K562 (cell line): ENCODE results near the gene MCCD1. TPM values are rescaled to one million over a fixed set of nuclear protein-coding genes. Genes with fewer than 3 reads are reported as not detected.

Source experiments
- BCLAF1 ChIP-seq, 2 experiments: fragments of 450-650 bp in 1 of 2; IDR thresholded peaks; 2 replicates each; pipeline ENCODE4 v1.6.1; 2011 to 2017; ENCODE audit warnings: low read depth in 2 of 2, antibody characterized with exemption in 1 of 2, borderline replicate concordance in 1 of 2, low read length in 1 of 2, mild to moderate bottlenecking in 1 of 2, mixed read lengths in 1 of 2; ENCODE audit not compliant: control insufficient read depth in 1 of 2
- CLOCK ChIP-seq: fragments of 250-450 bp; sonication (Bioruptor Pico); IDR thresholded peaks from 2 replicates; pipeline ENCODE4 v1.4.0; 2020; ENCODE audit warnings: mild to moderate bottlenecking, moderate library complexity, borderline replicate concordance
- FOXM1 ChIP-seq, 2 experiments: fragments of 450-650 bp in 1 of 2; sonication (generic) in 1 of 2; formaldehyde crosslinking in 1 of 2; IDR thresholded peaks; 2 replicates each; pipeline versions ENCODE4 v1.6.1 to v1.9.0; 2017 to 2022; ENCODE audit warnings: low read depth in 2 of 2, mild to moderate bottlenecking in 2 of 2, missing genetic modification reagents in 1 of 2, moderate library complexity in 1 of 2
- HDAC3 ChIP-seq: fragments of 450-650 bp; IDR thresholded peaks from 2 replicates; pipeline ENCODE4 v1.6.1; 2018; ENCODE audit warnings: borderline replicate concordance, mild to moderate bottlenecking, moderate library complexity; ENCODE audit not compliant: partially characterized antibody
- POLR2AphosphoS5 ChIP-seq: IDR thresholded peaks from 2 replicates; pipeline ENCODE4 v1.6.1; 2011; ENCODE audit warnings: mild to moderate bottlenecking, low read depth, low read length, moderate library complexity; ENCODE audit not compliant: control insufficient read depth, insufficient read depth
- RB1 ChIP-seq: fragments of 450-650 bp; IDR thresholded peaks from 2 replicates; pipeline ENCODE4 v1.6.1; 2017; ENCODE audit warnings: low read depth, mild to moderate bottlenecking
- RNF2 ChIP-seq: sonication (generic); IDR thresholded peaks from 2 replicates; pipeline ENCODE4 v1.6.1; 2016
- SUPT5H ChIP-seq: fragments of 450-650 bp; IDR thresholded peaks from 2 replicates; pipeline ENCODE4 v1.6.1; 2016
- TCF7L2 ChIP-seq: fragments of 150-350 bp; IDR thresholded peaks from 2 replicates; pipeline ENCODE4 v1.6.1; 2016; ENCODE audit warnings: low read depth, mild to moderate bottlenecking, low read length, moderate library complexity
- ZNF140 ChIP-seq: fragments of 250-450 bp; sonication (Bioruptor Pico); IDR thresholded peaks from 2 replicates; pipeline ENCODE4 v1.8.0; 2021; ENCODE audit warnings: moderate library complexity, mild to moderate bottlenecking, inconsistent platforms
- ZNF143 ChIP-seq: sonication (generic); formaldehyde crosslinking; IDR thresholded peaks from 2 replicates; pipeline ENCODE4 v1.9.0; 2022; ENCODE audit warnings: mild to moderate bottlenecking, missing genetic modification reagents
- ZNF407 ChIP-seq: fragments of 450-650 bp; IDR thresholded peaks from 2 replicates; pipeline ENCODE4 v1.6.1; 2016; ENCODE audit warnings: low read depth
- polyA plus RNA-seq, 8 experiments: library from polyadenylated mRNA; depleted of rRNA in 4 of 8; stranded (reverse) in 5 of 8; unstranded in 3 of 8; fragments of >200 nt; fragmentation: Nextera tagmentation in 2 of 8; fragmentation: Illumina TruSeq in 1 of 8; extraction: Ambion mirVana in 2 of 8; extraction: Trizol in 1 of 8; gene quantifications; 2 replicates each; pipeline versions ENCODE4 v1.2.1 to v1.2.3, GENCODE V29; 2011 to 2014; ENCODE audit warnings: inconsistent platforms in 1 of 8, missing spikeins in 1 of 8
- total RNA-seq, 7 experiments: library from RNA; depleted of rRNA in 6 of 7; stranded (reverse); fragments of >200 nt in 6 of 7; fragmentation: Illumina TruSeq in 2 of 7; extraction: Trizol in 2 of 7; gene quantifications; 2 replicates each; pipeline versions ENCODE4 v1.2.1 to v1.2.3, GENCODE V29; 2011 to 2021; ENCODE audit warnings: low replicate concordance in 1 of 7

The MCCD1 gene
- total and polyA plus RNA-seq, 9 of the 15 experiments (the other 6 are each of a cell fraction or from before 2014, with no cell fraction given): not detected

- 0 out of 4 replicates have a peak, but pooled peaks of 1 of the 2 experiments have one; percentile 23 for TF ChIP-seq BCLAF1 (IDR thresholded peaks at IDR 0.05; ENCODE audit: borderline replicate concordance in 1 of 2, control insufficient read depth in 1 of 2, low read depth in 2 of 2, low read length in 1 of 2)
- no peak for TF ChIP-seq HDAC3
- TF ChIP-seq RB1: no peak
- TF ChIP-seq POLR2AphosphoS5: peak; percentile 14; the same call in 1 of the 2 replicates
- peak; percentile 41; the same call in 1 of the 2 replicates for TF ChIP-seq SUPT5H
- no peak for TF ChIP-seq RNF2
- TF ChIP-seq FOXM1 (IDR thresholded peaks at IDR 0.05; ENCODE audit: low read depth): no peak
- TF ChIP-seq FOXM1 (CRISPR knock-in tag; IDR thresholded peaks at IDR 0.05; ENCODE audit: low read depth): no peak
- TF ChIP-seq ZNF140 (CRISPR knock-in tag): no peak
- TF ChIP-seq TCF7L2: no peak
- TF ChIP-seq ZNF407: no peak
- TF ChIP-seq ZNF143 (CRISPR knock-in tag): no peak
- TF ChIP-seq CLOCK (CRISPR knock-in tag): no peak
Observed at GRCh38 chr6:31532644-31533454, 4.1 kb downstream of the MCCD1 start (continued).
